Urothelium cell line (cell line): ENCODE results near the gene GDF9.
"Not testable (repeated sequence)": the region's sequence is repeated elsewhere in the genome, so short reads cannot be mapped to it uniquely, and the experiment has no call there.

Experiments used
- DNase-seq: peaks from one replicate; pipeline ENCODE4 v3.0.0; 2011; ENCODE audit warnings: low spot score, mixed read lengths
- FAIRE-seq: peaks from 2 replicates; lab custom pipeline; 2011; peaks lifted over from hg19 to GRCh38; lab: Jason Lieb, UNC

Gene GDF9

GRCh38 chr5:132873119-132873929 is 7.1 kb upstream of the GDF9 start, which contains the start of gene LEAP2:
Gene LEAP2 (plus strand): TSS chr5:132873668. CDS start chr5:132873695, 27 bp downstream.
- no peak for DNase-seq
- FAIRE-seq, result no peak

- DNase-seq (no peak), FAIRE-seq (no peak)
Measured at GRCh38 chr5:132872788-132873118, 6.5 kb upstream of the GDF9 start.

- no peak for FAIRE-seq
- DNase-seq, result no peak
Measured at GRCh38 chr5:132871459-132872284, 5.4 kb upstream of the GDF9 start.

GRCh38 chr5:132870801-132871200 is 4.5 kb upstream of the GDF9 start:
- FAIRE-seq, result no peak
- no peak for DNase-seq

GRCh38 chr5:132868754-132869153 is 2.5 kb upstream of the GDF9 start:
- FAIRE-seq, result no peak
- DNase-seq, result no peak

GRCh38 chr5:132867046-132867451 is 780 bp upstream of the GDF9 start:
- no peak for FAIRE-seq
- no peak for DNase-seq

GRCh38 chr5:132865668-132866341 is 464 bp downstream of the GDF9 start:
- DNase-seq, result no peak
- FAIRE-seq, result no peak

GRCh38 chr5:132860742-132861141 is 5.5 kb downstream of the GDF9 start:
- no peak for FAIRE-seq
- DNase-seq, result no peak

GRCh38 chr5:132859889-132860437 is 6.3 kb downstream of the GDF9 start:
- DNase-seq (no peak), FAIRE-seq (no peak)

GRCh38 chr5:132856011-132856410 is 10.3 kb downstream of the GDF9 start:
- no peak for DNase-seq
- FAIRE-seq, result no peak

GRCh38 chr5:132854992-132855391 is 11.3 kb downstream of the GDF9 start:
- not testable (repeated sequence) for DNase-seq, FAIRE-seq

GRCh38 chr5:132854301-132854700 is 12.0 kb downstream of the GDF9 start:
- FAIRE-seq (no peak), DNase-seq (no peak)

- no peak for FAIRE-seq
- DNase-seq, result no peak
Measured at GRCh38 chr5:132853790-132854189, 12.5 kb downstream of the GDF9 start.

GRCh38 chr5:132853323-132853722 is 12.9 kb downstream of the GDF9 start:
- no peak for DNase-seq
- FAIRE-seq, result no peak

- DNase-seq (no peak), FAIRE-seq (no peak)
Measured at GRCh38 chr5:132850066-132850465, 16.2 kb downstream of the GDF9 start.

- FAIRE-seq, result no peak
Measured at GRCh38 chr5:132849347-132849746, 16.9 kb downstream of the GDF9 start.

GRCh38 chr5:132848270-132848669 is 18.0 kb downstream of the GDF9 start:
- DNase-seq (no peak), FAIRE-seq (no peak)

More at GRCh38 chr5:132849347-132849746, 16.9 kb downstream of the GDF9 start:
- no peak for DNase-seq

- FAIRE-seq (no peak), DNase-seq (no peak)
Measured at GRCh38 chr5:132841305-132841704, 25.0 kb downstream of the GDF9 start.

GRCh38 chr5:132840896-132841295 is 25.4 kb downstream of the GDF9 start:
- no peak for DNase-seq
- no peak for FAIRE-seq

GRCh38 chr5:132840313-132840712 is 26.0 kb downstream of the GDF9 start:
- FAIRE-seq, result no peak

More at GRCh38 chr5:132840313-132840712, 26.0 kb downstream of the GDF9 start:
- DNase-seq, result no peak
